Endothelial cell of umbilical vein (primary cell): ENCODE results near the gene TNFRSF8. TPM values are rescaled to one million over a fixed set of nuclear protein-coding genes. Genes with fewer than 3 reads are reported as not detected.

Experiments
- BruUV-seq: library from RNA; stranded (reverse); fragments of 400-500 nt; replicated peaks from 2 replicates; lab custom pipeline; 2021; lab: Mats Ljungman, UMichigan
- CTCF ChIA-PET: fragments of 300-600, 350-600 bp; sonication (Branson Sonifier 250); formaldehyde crosslinking; loops from one replicate; lab custom pipeline; 2021; ENCODE audit warnings: antibody characterized with exemption, inconsistent platforms; lab: Charles Lee
- POLR2A ChIA-PET: fragments of 300-600, 350-600 bp; sonication (Branson Sonifier 250); formaldehyde crosslinking; loops from one replicate; lab custom pipeline; 2021; ENCODE audit warnings: antibody characterized with exemption, inconsistent platforms; lab: Charles Lee
- DNase-seq: peaks from one replicate; pipeline ENCODE4 v3.0.0-alpha.2; 2011; ENCODE audit warnings: low read depth, low spot score
- FAIRE-seq: peaks from 2 replicates; lab custom pipeline; 2011; peaks lifted over from hg19 to GRCh38; lab: Jason Lieb, UNC
- H2AFZ ChIP-seq: 2 replicates; pipeline ENCODE4 v1.6.0; 2012; ENCODE audit warnings: low read depth, low read length, control low read depth, inconsistent platforms
- H3K27ac ChIP-seq: 2 replicates; pipeline ENCODE4 v1.5.1; 2011; ENCODE audit warnings: low read depth, mild to moderate bottlenecking, control low read depth, low read length, moderate library complexity; ENCODE audit not compliant: insufficient read depth
- H3K27me3 ChIP-seq, 2 experiments: 2 replicates each; pipeline versions ENCODE4 v1.6.0 to v1.6.1; 2011; ENCODE audit warnings: low read length in 2 of 2, mixed read lengths in 1 of 2; ENCODE audit not compliant: control insufficient read depth in 2 of 2, insufficient read depth in 2 of 2
- H3K36me3 ChIP-seq, 2 experiments: 2 replicates in 1 of 2; 3 replicates in 1 of 2; pipeline ENCODE4 v1.5.1; 2011; ENCODE audit warnings: low read length in 2 of 2, mild to moderate bottlenecking in 1 of 2, moderate library complexity in 1 of 2; ENCODE audit not compliant: control insufficient read depth in 2 of 2, insufficient read depth in 2 of 2; ENCODE audit errors: extremely low read depth in 1 of 2
- H3K4me1 ChIP-seq: 3 replicates; pipeline ENCODE4 v1.5.1; 2011; ENCODE audit warnings: mild to moderate bottlenecking, low read length; ENCODE audit not compliant: control insufficient read depth, insufficient read depth; ENCODE audit errors: extremely low read depth
- H3K4me2 ChIP-seq: 2 replicates; pipeline ENCODE4 v1.6.1; 2011; ENCODE audit warnings: low read length, control low read depth, mixed read lengths; ENCODE audit not compliant: insufficient read depth
- H3K4me3 ChIP-seq, 3 experiments: fragments of 200-600 bp in 1 of 3; sonication (generic), shearing (Covaris generic) in 1 of 3; replicated peaks in 1 of 3; 2 replicates each; pipeline ENCODE4 v1.5.1; 2011 to 2016; ENCODE audit warnings: control low read depth in 3 of 3, low read length in 3 of 3, mild to moderate bottlenecking in 2 of 3, inconsistent platforms in 1 of 3, low read depth in 1 of 3, moderate library complexity in 1 of 3; ENCODE audit not compliant: insufficient read depth in 1 of 3
- H3K79me2 ChIP-seq: 2 replicates; pipeline ENCODE4 v1.6.0; 2012; ENCODE audit warnings: low read length, inconsistent platforms; ENCODE audit not compliant: control insufficient read depth, insufficient read depth
- H3K9ac ChIP-seq: replicated peaks from 2 replicates; pipeline ENCODE3; 2011; ENCODE audit warnings: low read length, control low read depth; ENCODE audit not compliant: insufficient read depth; ENCODE audit errors: extremely low read depth
- H3K9me1 ChIP-seq: replicated peaks from 3 replicates; pipeline ENCODE4 v1.6.0; 2011; ENCODE audit warnings: mild to moderate bottlenecking, low read length; ENCODE audit not compliant: control insufficient read depth, insufficient read depth; ENCODE audit errors: extremely low read depth
- H3K9me3 ChIP-seq: replicated peaks from 2 replicates; pipeline ENCODE4 v1.5.1; 2012; ENCODE audit warnings: low read length, inconsistent platforms; ENCODE audit not compliant: control insufficient read depth, insufficient read depth
- H4K20me1 ChIP-seq: replicated peaks from 2 replicates; pipeline ENCODE3; 2011; ENCODE audit warnings: mild to moderate bottlenecking, low read length; ENCODE audit not compliant: control insufficient read depth, insufficient read depth; ENCODE audit errors: extremely low read depth
- EZH2 ChIP-seq: IDR thresholded peaks from 2 replicates; pipeline ENCODE4 v1.6.1; 2012; ENCODE audit warnings: borderline replicate concordance, low read depth, mild to moderate bottlenecking, moderate library complexity, low read length, inconsistent platforms; ENCODE audit not compliant: severe bottlenecking
- FOS ChIP-seq: IDR thresholded peaks from 2 replicates; pipeline ENCODE4 v1.6.1; 2011; ENCODE audit warnings: mild to moderate bottlenecking, low read length, moderate library complexity, borderline replicate concordance; ENCODE audit not compliant: insufficient read depth
- GATA2 ChIP-seq: IDR thresholded peaks from 2 replicates; pipeline ENCODE4 v1.7.0; 2011; ENCODE audit warnings: low read depth, mild to moderate bottlenecking, moderate library complexity, mixed read lengths, low read length; ENCODE audit not compliant: insufficient read length, insufficient read depth
- JUN ChIP-seq: IDR thresholded peaks from 2 replicates; pipeline ENCODE4 v1.6.1; 2011; ENCODE audit warnings: borderline replicate concordance, low read depth; ENCODE audit not compliant: insufficient read length, insufficient read depth
- MYC ChIP-seq: IDR thresholded peaks from one replicate; pipeline ENCODE4 v1.6.1; 2011; ENCODE audit warnings: mild to moderate bottlenecking, low read depth, low read length
- POLR2A ChIP-seq: IDR thresholded peaks from 2 replicates; pipeline ENCODE4 v1.6.1; 2012; ENCODE audit warnings: low read depth, mild to moderate bottlenecking, control low read depth, low read length
- POLR2AphosphoS5 ChIP-seq: IDR thresholded peaks from 2 replicates; pipeline ENCODE4 v1.6.1; 2012; ENCODE audit warnings: low read depth, mild to moderate bottlenecking, control low read depth, low read length, moderate library complexity; ENCODE audit not compliant: insufficient read depth
- dilution Hi-C: fragments of 300-500 bp; cut with MboI; formaldehyde crosslinking; loops from one replicate; pipeline ENCODE4 v1.15.0; 2019; ENCODE audit warnings: low sequenced_read_pairs; ENCODE audit not compliant: extremely low pct_ligation_motif_present
- intact Hi-C: fragments of 100-400 bp; cut with micrococcal nuclease; formaldehyde crosslinking; loops from one replicate; pipeline ENCODE4 v1.10.0; 2022
- polyA plus RNA-seq, 4 experiments: library from polyadenylated mRNA; depleted of rRNA in 3 of 4; stranded (reverse) in 3 of 4; unstranded in 1 of 4; fragments of >200 nt; gene quantifications; 2 replicates each; pipeline versions ENCODE4 v1.2.1 to v1.2.3, GENCODE V29; 2011 to 2012; ENCODE audit warnings: missing spikeins in 1 of 4
- total RNA-seq: library from RNA; stranded (reverse); gene quantifications from 2 replicates; pipeline ENCODE4 v1.2.3, GENCODE V29; 2021
- TF ChIP-seq, protein P1 (sequence below), 2 donors: IDR thresholded peaks; 1 replicate in 1 of 2; 2 replicates in 1 of 2; pipeline ENCODE4 v1.5.1; 2011; ENCODE audit warnings: low read length in 2 of 2, mild to moderate bottlenecking in 2 of 2, moderate library complexity in 2 of 2, control low read depth in 1 of 2, inconsistent platforms in 1 of 2, low read depth in 1 of 2; ENCODE audit not compliant: insufficient read depth in 1 of 2; ENCODE audit errors: extremely low read depth in 1 of 2
- TF ChIP-seq, protein P2 (sequence below): IDR thresholded peaks from 2 replicates; pipeline ENCODE4 v1.6.1; 2011; ENCODE audit not compliant: insufficient read depth, insufficient read length

Gene TNFRSF8
- total and polyA plus RNA-seq, 2 donors (not counting 3 experiments of a cell fraction or from before 2014, with no cell fraction given) = 0.47 TPM; not detected in 1

DNA sequence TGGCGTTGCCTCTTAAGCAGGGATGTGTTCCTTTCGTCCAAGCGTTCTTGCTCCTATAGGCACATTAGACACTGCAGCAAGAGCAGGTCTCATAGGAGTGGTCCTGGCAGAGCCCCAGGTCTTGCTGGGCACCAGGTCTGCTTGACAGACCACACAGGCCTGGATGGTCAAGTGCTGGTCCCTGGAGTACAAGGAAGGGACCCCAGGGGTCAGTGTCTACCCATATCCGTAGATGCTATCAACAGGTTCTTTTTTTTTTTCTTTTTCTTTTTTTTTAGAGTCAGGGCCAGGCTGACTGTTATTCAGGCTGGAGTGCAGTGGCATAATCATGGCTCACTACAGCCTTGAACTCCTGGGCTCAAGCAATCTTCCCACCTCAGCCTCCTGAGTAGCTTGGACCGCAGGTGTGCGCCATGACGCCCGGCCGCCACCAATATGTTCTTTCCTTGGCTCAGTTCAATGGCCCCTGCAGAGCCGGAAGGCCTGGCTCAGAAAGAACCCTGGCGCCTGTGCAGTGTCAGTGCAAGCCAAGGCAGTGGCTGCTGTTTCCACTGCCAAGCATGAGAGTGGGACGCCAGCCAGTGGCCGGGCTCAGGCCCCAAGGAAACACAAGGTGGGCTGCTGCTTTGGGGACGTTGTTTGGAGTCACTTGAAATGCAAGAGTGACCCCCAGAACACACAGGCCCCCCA, 10.0 kb upstream of the TNFRSF8 start:
- ChIA-PET POLR2A (no interaction called here), CTCF (no interaction called here)
- intact Hi-C loops = no loop called here
- no peaks in the 10 kb centered on the region for H3K4me1 ChIP-seq
- BruUV-seq = no TSS peak
- no peaks in the 10 kb centered on the region for H3K9me1 ChIP-seq
- no peak overlapping the region for H3K4me3 ChIP-seq
- H3K9me3 ChIP-seq = no peaks in the 10 kb centered on the region
- H4K20me1 ChIP-seq = no peaks in the 10 kb centered on the region
- H3K9ac ChIP-seq = no peak overlapping the region
- DNase-seq = no peak
- no peak overlapping the region for H3K27ac ChIP-seq
- no peaks in the 10 kb centered on the region for H3K79me2 ChIP-seq
- dilution Hi-C loops = no loop called here
- no peak overlapping the region for H2AFZ ChIP-seq
- no peak for TF ChIP-seq MYC
- no peak for TF ChIP-seq FOS
- TF ChIP-seq EZH2 = no peak
- no peak for TF ChIP-seq POLR2A
- no peak for TF ChIP-seq POLR2AphosphoS5
- TF ChIP-seq, protein P1, sequence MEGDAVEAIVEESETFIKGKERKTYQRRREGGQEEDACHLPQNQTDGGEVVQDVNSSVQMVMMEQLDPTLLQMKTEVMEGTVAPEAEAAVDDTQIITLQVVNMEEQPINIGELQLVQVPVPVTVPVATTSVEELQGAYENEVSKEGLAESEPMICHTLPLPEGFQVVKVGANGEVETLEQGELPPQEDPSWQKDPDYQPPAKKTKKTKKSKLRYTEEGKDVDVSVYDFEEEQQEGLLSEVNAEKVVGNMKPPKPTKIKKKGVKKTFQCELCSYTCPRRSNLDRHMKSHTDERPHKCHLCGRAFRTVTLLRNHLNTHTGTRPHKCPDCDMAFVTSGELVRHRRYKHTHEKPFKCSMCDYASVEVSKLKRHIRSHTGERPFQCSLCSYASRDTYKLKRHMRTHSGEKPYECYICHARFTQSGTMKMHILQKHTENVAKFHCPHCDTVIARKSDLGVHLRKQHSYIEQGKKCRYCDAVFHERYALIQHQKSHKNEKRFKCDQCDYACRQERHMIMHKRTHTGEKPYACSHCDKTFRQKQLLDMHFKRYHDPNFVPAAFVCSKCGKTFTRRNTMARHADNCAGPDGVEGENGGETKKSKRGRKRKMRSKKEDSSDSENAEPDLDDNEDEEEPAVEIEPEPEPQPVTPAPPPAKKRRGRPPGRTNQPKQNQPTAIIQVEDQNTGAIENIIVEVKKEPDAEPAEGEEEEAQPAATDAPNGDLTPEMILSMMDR (IDR thresholded peaks at IDR 0.05; ENCODE audit: extremely low read depth in 1 of 2, insufficient read depth in 1 of 2, low read depth in 1 of 2, low read length in 2 of 2) = no peak
- TF ChIP-seq JUN = no peak
- no peak for TF ChIP-seq GATA2
- TF ChIP-seq, protein P2, sequence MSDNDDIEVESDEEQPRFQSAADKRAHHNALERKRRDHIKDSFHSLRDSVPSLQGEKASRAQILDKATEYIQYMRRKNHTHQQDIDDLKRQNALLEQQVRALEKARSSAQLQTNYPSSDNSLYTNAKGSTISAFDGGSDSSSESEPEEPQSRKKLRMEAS = no peak
- no peak for FAIRE-seq
- no peaks in the 10 kb centered on the region for H3K27me3 ChIP-seq
- no peaks in the 10 kb centered on the region for H3K36me3 ChIP-seq
- H3K4me2 ChIP-seq = no peak overlapping the region
